ENCODE results near the gene SERHL2.
"Not testable (repeated sequence)": the region's sequence is repeated elsewhere in the genome, so short reads cannot be mapped to it uniquely, and the experiment has no call there.

The SERHL2 gene

GRCh38 chr22:42547562-42547961 lies 6.2 kb upstream of the SERHL2 start:
- Histone ChIP-seq H3K79me1 (replicated peaks; ENCODE audit: low read length, poor library complexity, severe bottlenecking) (no peaks in the 10 kb centered on the region), H3K14ac (ENCODE audit: low read length in 2 of 2) (no peak overlapping the region)
- WGBS, result 69% methylated on average over 8 of the region's 9 CpGs

GRCh38 chr22:42548126-42548525 lies 5.6 kb upstream of the SERHL2 start:
- H3K36me3 ChIP-seq (ENCODE audit: control insufficient read depth in 1 of 2, insufficient read depth in 2 of 2, low read depth in 1 of 2, low read length in 2 of 2); H3K27ac ChIP-seq (ENCODE audit: low read length, poor library complexity, severe bottlenecking); H4K91ac ChIP-seq (ENCODE audit: low read length); H3K4me3 ChIP-seq (ENCODE audit: insufficient read depth in 1 of 2, low read depth in 1 of 2, low read length in 2 of 2); H2BK12ac ChIP-seq (ENCODE audit: low read length in 2 of 2); H2BK5ac ChIP-seq (ENCODE audit: low read depth, low read length, poor library complexity, severe bottlenecking); H3K9me3 ChIP-seq (ENCODE audit: control insufficient read depth, low read length); DNase-seq; H2AK5ac ChIP-seq (ENCODE audit: low read length, severe bottlenecking); H3K9ac ChIP-seq (ENCODE audit: low read length); H3K4ac ChIP-seq (ENCODE audit: low read depth in 1 of 2, low read length in 2 of 2); H3K4me1 ChIP-seq (ENCODE audit: control insufficient read depth, insufficient read depth, low read depth, low read length); H2BK120ac ChIP-seq (ENCODE audit: low read depth, low read length); H3K23ac ChIP-seq (ENCODE audit: low read length in 2 of 2); H3K18ac ChIP-seq (ENCODE audit: low read depth in 1 of 2, low read length in 2 of 2); H4K8ac ChIP-seq (ENCODE audit: low read length); H2BK15ac ChIP-seq (ENCODE audit: low read depth, poor library complexity, severe bottlenecking); H3K79me1 ChIP-seq (replicated peaks; ENCODE audit: low read length, poor library complexity, severe bottlenecking); H2AFZ ChIP-seq (ENCODE audit: low read depth, low read length); H3K14ac ChIP-seq (ENCODE audit: low read length in 2 of 2); H3K4me2 ChIP-seq (ENCODE audit: low read length, poor library complexity, severe bottlenecking): not testable (repeated sequence)
- WGBS, result 56% methylated on average over 6 of the region's 6 CpGs
- H3K27me3 ChIP-seq (ENCODE audit: control insufficient read depth in 1 of 2, insufficient read depth in 1 of 2, low read length in 2 of 2), result peaks cover 11 to 33% of the 10 kb centered on the region in 2 experiments

More at GRCh38 chr22:42547562-42547961, 6.2 kb upstream of the SERHL2 start:
- Histone ChIP-seq H3K4ac (ENCODE audit: low read depth in 1 of 2, low read length in 2 of 2) (no peak overlapping the region), H2AFZ (ENCODE audit: low read depth, low read length) (no peak overlapping the region), H2BK12ac (ENCODE audit: low read length in 2 of 2) (no peak overlapping the region), H3K4me2 (ENCODE audit: low read length, poor library complexity, severe bottlenecking) (no peak overlapping the region), H2AK5ac (ENCODE audit: low read length, severe bottlenecking) (no peak overlapping the region), H3K4me3 (ENCODE audit: insufficient read depth in 1 of 2, low read depth in 1 of 2, low read length in 2 of 2) (no peak overlapping the region), H3K23ac (ENCODE audit: low read length in 2 of 2) (no peak overlapping the region), H3K18ac (ENCODE audit: low read depth in 1 of 2, low read length in 2 of 2) (no peak overlapping the region), H2BK120ac (ENCODE audit: low read depth, low read length) (no peak overlapping the region), H3K4me1 (ENCODE audit: control insufficient read depth, insufficient read depth, low read depth, low read length) (no peaks in the 10 kb centered on the region), H2BK15ac (ENCODE audit: low read depth, poor library complexity, severe bottlenecking) (no peak overlapping the region), H3K27ac (ENCODE audit: low read length, poor library complexity, severe bottlenecking) (no peak overlapping the region), H4K91ac (ENCODE audit: low read length) (no peak overlapping the region), H3K36me3 (ENCODE audit: control insufficient read depth in 1 of 2, insufficient read depth in 2 of 2, low read depth in 1 of 2, low read length in 2 of 2) (no peaks in the 10 kb centered on the region), H3K9me3 (ENCODE audit: control insufficient read depth, low read length) (no peaks in the 10 kb centered on the region), H3K27me3 (ENCODE audit: control insufficient read depth in 1 of 2, insufficient read depth in 1 of 2, low read length in 2 of 2) (peaks cover 11 to 33% of the 10 kb centered on the region in 2 experiments), H4K8ac (ENCODE audit: low read length) (no peak overlapping the region), H2BK5ac (ENCODE audit: low read depth, low read length, poor library complexity, severe bottlenecking) (no peak overlapping the region), H3K9ac (ENCODE audit: low read length) (no peak overlapping the region)
- no peak for DNase-seq

- Histone ChIP-seq H2AFZ (ENCODE audit: low read depth, low read length) (no peak overlapping the region), H2BK12ac (ENCODE audit: low read length in 2 of 2) (no peak overlapping the region), H3K36me3 (ENCODE audit: control insufficient read depth in 1 of 2, insufficient read depth in 2 of 2, low read depth in 1 of 2, low read length in 2 of 2) (no peaks in the 10 kb centered on the region), H3K4ac (ENCODE audit: low read depth in 1 of 2, low read length in 2 of 2) (no peak overlapping the region), H2AK5ac (ENCODE audit: low read length, severe bottlenecking) (no peak overlapping the region), H3K4me1 (ENCODE audit: control insufficient read depth, insufficient read depth, low read depth, low read length) (peaks cover 4% of the 10 kb centered on the region), H2BK5ac (ENCODE audit: low read depth, low read length, poor library complexity, severe bottlenecking) (no peak overlapping the region), H3K79me1 (replicated peaks; ENCODE audit: low read length, poor library complexity, severe bottlenecking) (no peaks in the 10 kb centered on the region), H2BK120ac (ENCODE audit: low read depth, low read length) (no peak overlapping the region), H3K27ac (ENCODE audit: low read length, poor library complexity, severe bottlenecking) (no peak overlapping the region), H3K27me3 (ENCODE audit: control insufficient read depth in 1 of 2, insufficient read depth in 1 of 2, low read length in 2 of 2) (peaks cover 11 to 33% of the 10 kb centered on the region in 2 experiments), H4K91ac (ENCODE audit: low read length) (no peak overlapping the region), H3K18ac (ENCODE audit: low read depth in 1 of 2, low read length in 2 of 2) (no peak overlapping the region), H3K9ac (ENCODE audit: low read length) (no peak overlapping the region), H3K4me3 (ENCODE audit: insufficient read depth in 1 of 2, low read depth in 1 of 2, low read length in 2 of 2) (no peak overlapping the region), H3K9me3 (ENCODE audit: control insufficient read depth, low read length) (no peaks in the 10 kb centered on the region), H2BK15ac (ENCODE audit: low read depth, poor library complexity, severe bottlenecking) (no peak overlapping the region), H3K23ac (ENCODE audit: low read length in 2 of 2) (no peak overlapping the region), H4K8ac (ENCODE audit: low read length) (no peak overlapping the region), H3K4me2 (ENCODE audit: low read length, poor library complexity, severe bottlenecking) (no peak overlapping the region), H3K14ac (ENCODE audit: low read length in 2 of 2) (no peak overlapping the region)
- 83% methylated on average over 17 of the region's 19 CpGs for WGBS
- DNase-seq, result no peak
Observed at GRCh38 chr22:42548597-42549330, 5.0 kb upstream of the SERHL2 start.

DNA sequence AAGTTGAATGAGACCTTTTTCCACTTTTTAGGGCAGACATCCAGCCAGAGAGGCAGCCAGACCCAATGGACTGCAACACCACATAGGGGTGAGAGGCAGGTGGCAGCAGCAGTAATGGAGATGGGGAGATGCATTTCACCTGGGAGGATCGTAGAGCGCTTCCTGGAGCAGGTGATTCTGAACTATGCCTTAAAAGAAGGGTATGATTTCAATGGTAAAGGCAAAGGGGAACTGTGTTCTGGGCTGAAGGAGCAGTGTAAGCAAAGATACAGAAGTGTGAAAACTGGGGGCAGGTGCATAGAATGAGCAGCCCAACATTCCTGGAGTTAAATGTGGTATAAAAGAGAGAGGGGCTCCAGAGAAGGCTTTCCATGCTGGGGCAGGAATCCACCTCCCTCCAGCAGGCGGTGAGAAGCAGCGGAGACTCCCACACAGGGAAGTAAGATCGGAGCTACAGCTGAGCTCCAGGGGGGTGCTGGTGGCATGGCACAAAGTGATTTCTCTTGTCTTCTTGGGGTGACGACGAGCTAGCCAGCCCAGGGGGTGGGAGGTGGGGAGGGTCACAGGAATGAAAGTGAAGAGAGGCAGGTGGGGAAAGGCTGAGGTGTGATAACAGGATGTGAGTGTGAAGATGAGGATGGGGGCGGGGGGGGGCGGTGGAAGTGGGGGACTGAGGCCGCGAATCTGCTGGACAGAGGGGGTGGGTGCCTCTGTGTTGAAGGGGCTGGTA lies 4.3 kb upstream of the SERHL2 start:
- Histone ChIP-seq H2AFZ (ENCODE audit: low read depth, low read length) (no peak overlapping the region), H3K79me1 (replicated peaks; ENCODE audit: low read length, poor library complexity, severe bottlenecking) (no peaks in the 10 kb centered on the region), H3K18ac (ENCODE audit: low read depth in 1 of 2, low read length in 2 of 2) (no peak overlapping the region), H3K14ac (ENCODE audit: low read length in 2 of 2) (no peak overlapping the region), H3K4ac (ENCODE audit: low read depth in 1 of 2, low read length in 2 of 2) (no peak overlapping the region), H3K4me2 (ENCODE audit: low read length, poor library complexity, severe bottlenecking) (no peak overlapping the region), H3K9ac (ENCODE audit: low read length) (no peak overlapping the region), H3K27ac (ENCODE audit: low read length, poor library complexity, severe bottlenecking) (no peak overlapping the region), H3K23ac (ENCODE audit: low read length in 2 of 2) (no peak overlapping the region), H3K9me3 (ENCODE audit: control insufficient read depth, low read length) (no peaks in the 10 kb centered on the region), H3K4me3 (ENCODE audit: insufficient read depth in 1 of 2, low read depth in 1 of 2, low read length in 2 of 2) (no peak overlapping the region), H2BK120ac (ENCODE audit: low read depth, low read length) (no peak overlapping the region), H2AK5ac (ENCODE audit: low read length, severe bottlenecking) (no peak overlapping the region), H2BK5ac (ENCODE audit: low read depth, low read length, poor library complexity, severe bottlenecking) (no peak overlapping the region), H4K8ac (ENCODE audit: low read length) (no peak overlapping the region), H3K27me3 (ENCODE audit: control insufficient read depth in 1 of 2, insufficient read depth in 1 of 2, low read length in 2 of 2) (peaks cover 11 to 33% of the 10 kb centered on the region in 2 experiments), H2BK12ac (ENCODE audit: low read length in 2 of 2) (no peak overlapping the region), H2BK15ac (ENCODE audit: low read depth, poor library complexity, severe bottlenecking) (no peak overlapping the region), H3K4me1 (ENCODE audit: control insufficient read depth, insufficient read depth, low read depth, low read length) (peaks cover 10% of the 10 kb centered on the region), H4K91ac (ENCODE audit: low read length) (no peak overlapping the region), H3K36me3 (ENCODE audit: control insufficient read depth in 1 of 2, insufficient read depth in 2 of 2, low read depth in 1 of 2, low read length in 2 of 2) (no peaks in the 10 kb centered on the region)
- WGBS, result 94% methylated on average over 11 of the region's 11 CpGs
- DNase-seq, result no peak

Data from mesenchymal stem cell (in vitro differentiated cells and primary cell).